Measurements from ENCODE around the gene SEC61A1.

GRCh38 chr3:128113817-128114794 is 61.9 kb downstream of the SEC61A1 start:
- TF ChIP-seq, protein P1, sequence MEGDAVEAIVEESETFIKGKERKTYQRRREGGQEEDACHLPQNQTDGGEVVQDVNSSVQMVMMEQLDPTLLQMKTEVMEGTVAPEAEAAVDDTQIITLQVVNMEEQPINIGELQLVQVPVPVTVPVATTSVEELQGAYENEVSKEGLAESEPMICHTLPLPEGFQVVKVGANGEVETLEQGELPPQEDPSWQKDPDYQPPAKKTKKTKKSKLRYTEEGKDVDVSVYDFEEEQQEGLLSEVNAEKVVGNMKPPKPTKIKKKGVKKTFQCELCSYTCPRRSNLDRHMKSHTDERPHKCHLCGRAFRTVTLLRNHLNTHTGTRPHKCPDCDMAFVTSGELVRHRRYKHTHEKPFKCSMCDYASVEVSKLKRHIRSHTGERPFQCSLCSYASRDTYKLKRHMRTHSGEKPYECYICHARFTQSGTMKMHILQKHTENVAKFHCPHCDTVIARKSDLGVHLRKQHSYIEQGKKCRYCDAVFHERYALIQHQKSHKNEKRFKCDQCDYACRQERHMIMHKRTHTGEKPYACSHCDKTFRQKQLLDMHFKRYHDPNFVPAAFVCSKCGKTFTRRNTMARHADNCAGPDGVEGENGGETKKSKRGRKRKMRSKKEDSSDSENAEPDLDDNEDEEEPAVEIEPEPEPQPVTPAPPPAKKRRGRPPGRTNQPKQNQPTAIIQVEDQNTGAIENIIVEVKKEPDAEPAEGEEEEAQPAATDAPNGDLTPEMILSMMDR (conservative IDR thresholded peaks at IDR 0.05) = no peak
- TF ChIP-seq ZFX (IDR thresholded peaks at IDR 0.05) = no peak

All from C4-2B (cell line).